Choroid plexus epithelial cell (primary cell): ENCODE data around the gene BCL6B.
A peak's percentile ranks its signal among the peaks of the same experiment; 100 is the strongest.
"Not testable (repeated sequence)": the region's sequence is repeated elsewhere in the genome, so short reads cannot be mapped to it uniquely, and the experiment has no call there.

Experiments used
- DNase-seq: peaks from one replicate; pipeline ENCODE4 v3.0.0-alpha.2; 2010; ENCODE audit warnings: low read depth
- H3K4me3 ChIP-seq: 2 replicates; pipeline ENCODE4 v1.5.1; 2011; ENCODE audit warnings: low read depth, mild to moderate bottlenecking, control low read depth, low read length, moderate library complexity
- CTCF ChIP-seq: conservative IDR thresholded peaks from 2 replicates; pipeline ENCODE4 v1.5.1; 2011; ENCODE audit warnings: low read depth, mild to moderate bottlenecking, control low read depth, inconsistent platforms, low read length, moderate library complexity

Gene BCL6B

DNA sequence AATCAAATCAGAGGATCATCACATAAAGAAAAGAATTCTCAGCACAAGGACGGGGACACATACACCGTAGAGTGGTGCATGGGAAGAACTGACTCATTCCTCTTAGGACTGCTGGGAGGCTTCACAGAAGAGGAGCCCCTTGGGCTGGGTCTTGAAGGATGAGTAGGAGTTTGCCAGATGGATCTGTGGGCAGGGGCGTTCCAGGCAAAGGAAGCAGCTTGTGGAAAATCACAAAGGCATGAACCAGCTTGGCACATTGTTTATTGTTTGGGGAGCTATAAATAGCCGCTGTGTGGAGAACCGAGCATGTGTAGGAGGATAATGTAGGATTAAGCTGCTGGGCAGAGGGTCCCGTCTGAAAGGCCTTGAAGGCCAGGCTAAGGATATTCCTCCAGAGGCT, 26.1 kb downstream of the BCL6B start:
- DNase-seq: no peak
- no peak overlapping the region for H3K4me3 ChIP-seq
- no peak for TF ChIP-seq CTCF

DNA sequence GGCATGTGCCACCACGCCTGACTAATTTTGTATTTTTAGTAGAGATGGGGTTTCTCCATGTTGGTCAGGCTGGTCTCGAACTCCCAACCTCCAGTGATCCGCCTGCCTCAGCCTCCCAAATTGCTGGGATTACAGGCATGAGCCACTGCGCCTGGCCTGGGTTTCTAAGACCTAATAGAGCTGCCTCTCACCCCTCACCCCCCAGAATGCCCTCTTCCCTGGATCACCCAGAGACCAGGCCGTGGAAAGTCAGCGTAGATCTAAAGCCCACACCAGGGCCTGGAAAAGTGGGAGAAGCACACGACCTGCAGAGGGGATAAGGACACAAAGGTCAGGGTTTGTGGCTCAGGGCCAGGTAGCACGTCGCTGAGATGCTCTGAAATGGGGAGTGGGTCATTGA, 27.7 kb downstream of the BCL6B start:
- not testable (repeated sequence) for DNase-seq, H3K4me3 ChIP-seq

- TF ChIP-seq CTCF: no peak
- DNase-seq: peak; percentile 45
- H3K4me3 ChIP-seq: no peak overlapping the region
These were observed 33.5 kb downstream of the BCL6B start for GRCh38 chr17:7056386-7056785.

DNA sequence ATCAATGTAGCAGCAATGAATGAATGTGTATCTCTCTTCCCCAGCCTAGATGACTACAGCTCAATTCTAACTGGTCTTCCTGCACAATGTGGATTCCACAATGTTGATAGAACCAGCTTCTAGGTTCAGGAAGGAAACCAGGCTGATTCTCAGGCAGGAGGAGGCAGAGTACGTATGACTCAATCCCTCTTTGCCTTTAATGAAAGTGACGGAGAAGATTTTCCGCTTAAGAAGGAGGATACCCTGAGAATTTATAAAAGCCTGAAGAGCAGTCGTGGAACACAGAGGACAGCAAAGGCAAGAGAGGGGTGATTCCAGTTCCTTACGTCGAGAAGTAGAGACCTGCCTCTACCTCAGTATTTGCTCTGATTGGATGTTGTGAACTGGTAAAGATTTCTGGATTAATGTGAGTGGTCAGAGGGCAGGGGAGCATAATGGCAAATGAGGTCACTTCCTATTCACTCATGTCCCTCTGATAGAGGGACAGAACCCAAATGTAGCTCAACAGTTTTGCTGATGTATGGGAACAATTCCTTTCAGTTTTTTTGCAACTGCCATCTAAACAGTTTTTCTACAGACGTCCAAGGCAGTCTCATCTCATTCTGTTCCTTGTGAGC, 36.1 kb downstream of the BCL6B start:
- no peak overlapping the region for H3K4me3 ChIP-seq
- DNase-seq: peak; percentile 70
- TF ChIP-seq CTCF: no peak

DNA sequence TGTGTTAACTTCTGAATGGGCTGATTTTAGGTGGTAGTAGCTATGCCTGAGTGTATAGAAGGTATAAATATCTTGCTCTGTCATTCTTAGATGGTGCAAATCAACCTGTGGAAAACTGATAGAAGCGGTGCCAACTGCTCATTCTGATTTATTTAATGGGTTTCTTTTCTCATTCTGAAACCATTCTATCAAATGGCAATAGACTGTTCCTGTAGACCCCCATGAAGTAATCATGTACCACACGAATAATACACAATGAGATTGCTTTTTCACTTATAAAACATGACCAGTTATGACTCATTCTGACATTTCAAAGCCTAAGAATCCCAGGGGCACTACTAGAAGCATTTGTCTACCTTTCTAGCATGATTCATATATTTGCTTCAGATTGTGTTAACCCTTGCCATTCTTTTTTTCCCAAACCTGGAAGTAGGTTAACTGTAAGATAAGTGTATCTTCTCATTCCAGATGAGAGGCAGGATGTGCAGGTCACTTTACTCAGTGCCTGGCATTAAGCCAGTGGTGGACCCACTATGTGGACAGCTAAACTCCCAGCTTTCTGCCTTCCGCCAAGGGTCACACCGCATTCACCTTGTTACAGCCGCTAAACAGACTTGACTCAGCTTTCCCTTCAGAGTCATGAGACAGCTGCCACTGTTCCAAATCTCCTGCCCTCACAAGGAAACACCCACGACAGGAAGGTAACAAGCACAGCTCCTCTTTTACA, 37.5 kb downstream of the BCL6B start:
- DNase-seq: peak; percentile 78
- no peak overlapping the region for H3K4me3 ChIP-seq
- no peak for TF ChIP-seq CTCF

DNA sequence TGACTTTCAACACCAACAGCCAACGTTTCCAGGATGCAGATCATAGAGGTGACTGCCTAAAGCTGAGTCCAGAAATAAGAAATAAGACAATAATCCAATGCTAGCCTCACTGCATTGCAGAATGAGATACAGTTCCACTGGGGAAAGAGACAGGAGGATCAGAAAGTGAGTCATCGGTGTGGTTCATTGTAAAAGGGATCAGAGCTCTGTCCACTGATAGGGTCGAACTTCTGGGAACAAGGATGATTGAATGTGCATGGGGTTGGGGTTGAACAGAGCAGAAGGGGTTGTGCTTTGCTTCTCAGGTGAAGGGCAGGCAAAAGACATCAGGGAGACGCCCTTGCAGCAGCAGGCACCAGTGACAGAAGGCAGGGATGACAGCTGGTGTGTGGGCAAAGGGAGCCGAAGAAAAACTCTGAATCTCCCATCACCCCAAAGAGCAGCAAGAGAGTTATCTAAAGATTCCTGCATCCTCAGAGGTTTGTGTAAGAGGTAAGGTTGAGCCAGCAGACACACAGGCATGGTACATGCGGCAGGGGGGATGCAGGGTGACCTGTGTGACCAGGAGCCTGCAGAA, 40.8 kb downstream of the BCL6B start:
- peak; percentile 21 for DNase-seq
- no peak overlapping the region for H3K4me3 ChIP-seq
- TF ChIP-seq CTCF: no peak

- peak; percentile 43 for DNase-seq
- H3K4me3 ChIP-seq: no peak overlapping the region
- TF ChIP-seq CTCF: no peak
These were observed 41.4 kb downstream of the BCL6B start for GRCh38 chr17:7064261-7064660.
